Neural crest cell (in vitro differentiated cells): ENCODE measurements around the gene C3orf20. TPM values are rescaled to one million over a fixed set of nuclear protein-coding genes. Genes with fewer than 3 reads are reported as not detected.

Experiments used
- DNase-seq: peaks from one replicate; pipeline ENCODE4 v3.0.0; 2021; ENCODE audit warnings: low read depth, mixed read lengths, low spot score
- H3K27ac Mint-ChIP-seq: one replicate; pipeline ENCODE4 v1.8.0; 2021; ENCODE audit warnings: mild to moderate bottlenecking, mixed read lengths; ENCODE audit not compliant: unreplicated experiment
- H3K27me3 Mint-ChIP-seq: 2 replicates; pipeline ENCODE4 v1.8.0; 2021; ENCODE audit warnings: low read depth, mild to moderate bottlenecking, mixed read lengths
- H3K36me3 Mint-ChIP-seq: 2 replicates; pipeline ENCODE4 v1.8.0; 2021; ENCODE audit warnings: low read depth, mild to moderate bottlenecking, mixed read lengths
- H3K4me1 Mint-ChIP-seq: 2 replicates; pipeline ENCODE4 v1.8.0; 2021; ENCODE audit warnings: mixed read lengths
- H3K4me3 Mint-ChIP-seq: one replicate; pipeline ENCODE4 v1.8.0; 2021; ENCODE audit warnings: mild to moderate bottlenecking, mixed read lengths
- H3K9me3 Mint-ChIP-seq: 2 replicates; pipeline ENCODE4 v1.8.0; 2021; ENCODE audit warnings: mixed read lengths
- CTCF ChIP-seq: fragments of 200-600 bp; sonication (generic); conservative IDR thresholded peaks from 2 replicates; pipeline ENCODE4 v1.5.0; 2021; ENCODE audit warnings: antibody characterized with exemption, mild to moderate bottlenecking
- total RNA-seq: library from RNA; stranded (reverse); gene quantifications from 2 replicates; pipeline ENCODE4 v1.2.1, GENCODE V29; 2021

C3orf20 gene
- total RNA-seq, 1 donor from 2014 or later: 0.14 TPM

GRCh38 chr3:14793858-14794234, 118.9 kb downstream of the C3orf20 start:
- no peaks in the 10 kb centered on the region for H3K36me3 Mint-ChIP-seq
- peaks cover 15% of the 10 kb centered on the region for H3K27me3 Mint-ChIP-seq
- peaks cover 11% of the 10 kb centered on the region for H3K4me1 Mint-ChIP-seq
- no peak for TF ChIP-seq CTCF
- DNase-seq: no peak
- H3K27ac Mint-ChIP-seq: no peak overlapping the region
- no peak overlapping the region for H3K4me3 Mint-ChIP-seq
- no peaks in the 10 kb centered on the region for H3K9me3 Mint-ChIP-seq

- Mint-ChIP-seq H3K4me3 (no peak overlapping the region), H3K9me3 (peaks cover 3% of the 10 kb centered on the region), H3K27me3 (peaks cover 15% of the 10 kb centered on the region), H3K4me1 (peaks cover 11% of the 10 kb centered on the region), H3K36me3 (no peaks in the 10 kb centered on the region), H3K27ac (no peak overlapping the region)
- no peak for TF ChIP-seq CTCF
- DNase-seq: no peak
Measured at GRCh38 chr3:14794435-14794834, 119.5 kb downstream of the C3orf20 start.

GRCh38 chr3:14795996-14796395, 121.1 kb downstream of the C3orf20 start:
- Mint-ChIP-seq H3K9me3 (peaks cover 3% of the 10 kb centered on the region), H3K4me1 (peaks cover 11% of the 10 kb centered on the region), H3K27ac (no peak overlapping the region), H3K27me3 (peaks cover 5% of the 10 kb centered on the region), H3K36me3 (no peaks in the 10 kb centered on the region), H3K4me3 (no peak overlapping the region)
- no peak for TF ChIP-seq CTCF
- no peak for DNase-seq

GRCh38 chr3:14796403-14797077, 121.6 kb downstream of the C3orf20 start:
- Mint-ChIP-seq H3K4me1 (peaks cover 7% of the 10 kb centered on the region), H3K27ac (no peak overlapping the region), H3K9me3 (peaks cover 3% of the 10 kb centered on the region), H3K4me3 (no peak overlapping the region), H3K36me3 (no peaks in the 10 kb centered on the region), H3K27me3 (peaks cover 3% of the 10 kb centered on the region)
- no peak for TF ChIP-seq CTCF
- DNase-seq: no peak

- Mint-ChIP-seq H3K27ac (no peak overlapping the region), H3K4me1 (peaks cover 7% of the 10 kb centered on the region), H3K9me3 (peaks cover 3% of the 10 kb centered on the region), H3K4me3 (no peak overlapping the region), H3K27me3 (peaks cover 3% of the 10 kb centered on the region), H3K36me3 (no peaks in the 10 kb centered on the region)
- no peak for TF ChIP-seq CTCF
- DNase-seq: no peak
Measured at GRCh38 chr3:14797731-14798130, 122.8 kb downstream of the C3orf20 start.
